Uterus (tissue), 2 donors: ENCODE measurements around the gene CNTNAP4.

Source experiments
- POLR2A ChIP-seq, 2 donors: fragments of 450-650 bp; IDR thresholded peaks; one replicate each; pipeline ENCODE4 v1.6.1; 2016; ENCODE audit warnings: antibody characterized with exemption in 2 of 2, mild to moderate bottlenecking in 1 of 2, moderate library complexity in 1 of 2
- TF ChIP-seq, protein P1 (sequence below), 4 experiments: fragments of 200-600 bp in 2 of 4; fragments of 450-650 bp in 2 of 4; sonication (generic) in 2 of 4; IDR thresholded peaks; one replicate each; pipeline ENCODE4 v1.5.1; 2016 to 2019; ENCODE audit warnings: antibody characterized with exemption in 4 of 4, mild to moderate bottlenecking in 2 of 4, moderate library complexity in 1 of 4

DNA sequence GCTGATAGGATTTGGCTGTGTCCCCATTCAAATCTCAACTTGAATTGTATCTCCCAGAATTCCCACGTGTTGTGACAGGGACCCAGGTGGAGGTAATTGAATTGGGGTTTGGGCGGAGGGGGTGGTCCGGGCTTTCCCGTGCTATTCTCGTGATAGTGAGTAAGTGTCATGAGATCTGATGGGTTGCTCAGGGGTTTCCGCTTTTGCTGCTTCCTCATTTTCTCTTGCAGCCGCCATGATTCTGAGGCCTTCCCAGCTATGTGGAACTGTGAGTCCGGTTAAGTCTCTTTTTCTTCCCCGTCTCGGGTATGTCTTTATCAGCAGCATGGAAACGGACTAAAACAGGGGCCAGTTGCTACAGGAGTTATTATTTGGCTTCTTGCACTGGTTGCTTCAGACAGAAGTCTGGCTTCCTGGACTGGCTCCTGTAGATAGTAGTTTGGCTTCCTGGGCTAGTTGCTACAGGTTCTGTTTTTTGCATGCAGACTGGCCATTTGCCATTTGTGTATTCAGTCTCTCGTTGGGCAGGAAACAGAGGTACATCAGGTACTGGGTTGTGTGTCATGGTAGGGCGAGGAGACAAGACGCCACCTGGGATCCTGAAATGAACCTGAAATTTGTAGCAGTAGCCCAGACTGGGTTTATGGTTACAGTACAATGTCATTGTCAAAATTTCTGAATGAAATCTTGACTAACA, 32.6 kb downstream of the CNTNAP4 start:
- TF ChIP-seq, protein P1, sequence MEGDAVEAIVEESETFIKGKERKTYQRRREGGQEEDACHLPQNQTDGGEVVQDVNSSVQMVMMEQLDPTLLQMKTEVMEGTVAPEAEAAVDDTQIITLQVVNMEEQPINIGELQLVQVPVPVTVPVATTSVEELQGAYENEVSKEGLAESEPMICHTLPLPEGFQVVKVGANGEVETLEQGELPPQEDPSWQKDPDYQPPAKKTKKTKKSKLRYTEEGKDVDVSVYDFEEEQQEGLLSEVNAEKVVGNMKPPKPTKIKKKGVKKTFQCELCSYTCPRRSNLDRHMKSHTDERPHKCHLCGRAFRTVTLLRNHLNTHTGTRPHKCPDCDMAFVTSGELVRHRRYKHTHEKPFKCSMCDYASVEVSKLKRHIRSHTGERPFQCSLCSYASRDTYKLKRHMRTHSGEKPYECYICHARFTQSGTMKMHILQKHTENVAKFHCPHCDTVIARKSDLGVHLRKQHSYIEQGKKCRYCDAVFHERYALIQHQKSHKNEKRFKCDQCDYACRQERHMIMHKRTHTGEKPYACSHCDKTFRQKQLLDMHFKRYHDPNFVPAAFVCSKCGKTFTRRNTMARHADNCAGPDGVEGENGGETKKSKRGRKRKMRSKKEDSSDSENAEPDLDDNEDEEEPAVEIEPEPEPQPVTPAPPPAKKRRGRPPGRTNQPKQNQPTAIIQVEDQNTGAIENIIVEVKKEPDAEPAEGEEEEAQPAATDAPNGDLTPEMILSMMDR (IDR thresholded peaks at IDR 0.05): no peak
- no peak for TF ChIP-seq POLR2A (IDR thresholded peaks at IDR 0.05)
